ENCODE results near the gene RGS18.

- TF ChIP-seq CTCF (IDR thresholded peaks at IDR 0.05) (no peak), EP300 (IDR thresholded peaks at IDR 0.05) (no peak), POLR2AphosphoS5 (IDR thresholded peaks at IDR 0.05) (no peak)
These were observed 39.3 kb upstream of the RGS18 start for GRCh38 chr1:192118881-192119405.
